ENCODE measurements around the gene ANKS1B. TPM values are rescaled to one million over a fixed set of nuclear protein-coding genes. Genes with fewer than 3 reads are reported as not detected.
"Not testable (repeated sequence)": the region's sequence is repeated elsewhere in the genome, so short reads cannot be mapped to it uniquely, and the experiment has no call there.

The ANKS1B gene
- total RNA-seq, 2 experiments from 2014 or later = 0.96 to 1.1 TPM

- Mint-ChIP-seq H3K27me3 (peaks cover 16% of the 10 kb centered on the region), H3K27ac (no peak overlapping the region), H3K4me1 (no peaks in the 10 kb centered on the region), H3K36me3 (no peaks in the 10 kb centered on the region), H3K9me3 (ENCODE audit: low read depth) (no peaks in the 10 kb centered on the region), H3K4me3 (no peak overlapping the region)
- DNase-seq (no peak), ATAC-seq (no peak)
- CTCF ChIA-PET = no interaction called here
Measured at GRCh38 chr12:98852181-98852580, 1132.6 kb downstream of the ANKS1B start.

- peaks cover 11% of the 10 kb centered on the region for H3K4me1 Mint-ChIP-seq
- CTCF ChIA-PET = no interaction called here
- peaks cover 34% of the 10 kb centered on the region for H3K27me3 Mint-ChIP-seq
- no peak overlapping the region for H3K4me3 Mint-ChIP-seq
- no peak for DNase-seq
- H3K9me3 Mint-ChIP-seq (ENCODE audit: low read depth) = no peaks in the 10 kb centered on the region
- no peak overlapping the region for H3K27ac Mint-ChIP-seq
- no peaks in the 10 kb centered on the region for H3K36me3 Mint-ChIP-seq
- ATAC-seq = no peak
Measured at GRCh38 chr12:98847242-98847641, 1137.5 kb downstream of the ANKS1B start.

- ATAC-seq (no peak), DNase-seq (no peak)
- H3K36me3 Mint-ChIP-seq = no peaks in the 10 kb centered on the region
- no peak overlapping the region for H3K4me3 Mint-ChIP-seq
- H3K27ac Mint-ChIP-seq = no peak overlapping the region
- H3K27me3 Mint-ChIP-seq = peaks cover 39% of the 10 kb centered on the region
- CTCF ChIA-PET = no interaction called here
- no peaks in the 10 kb centered on the region for H3K9me3 Mint-ChIP-seq (ENCODE audit: low read depth)
- peaks cover 11% of the 10 kb centered on the region for H3K4me1 Mint-ChIP-seq
Measured at GRCh38 chr12:98845957-98846356, 1138.8 kb downstream of the ANKS1B start.

GRCh38 chr12:98840325-98840724 is 1144.4 kb downstream of the ANKS1B start:
- no peak overlapping the region for H3K27ac Mint-ChIP-seq
- peaks cover 11% of the 10 kb centered on the region for H3K4me1 Mint-ChIP-seq
- CTCF ChIA-PET = no interaction called here
- no peak overlapping the region for H3K4me3 Mint-ChIP-seq
- H3K27me3 Mint-ChIP-seq = peaks cover 61% of the 10 kb centered on the region
- DNase-seq (no peak), ATAC-seq (no peak)
- no peaks in the 10 kb centered on the region for H3K9me3 Mint-ChIP-seq (ENCODE audit: low read depth)
- H3K36me3 Mint-ChIP-seq = no peaks in the 10 kb centered on the region

- DNase-seq (no peak), ATAC-seq (no peak)
- CTCF ChIA-PET = interaction anchor here (0.6 kb wide), 1 partner anchor 263 kb away, joined by 3 read pairs; no protein-coding TSS in a partner anchor
- Mint-ChIP-seq H3K9me3 (ENCODE audit: low read depth) (no peaks in the 10 kb centered on the region), H3K4me3 (no peak overlapping the region), H3K4me1 (peaks cover 5% of the 10 kb centered on the region), H3K36me3 (no peaks in the 10 kb centered on the region), H3K27me3 (peaks cover 59% of the 10 kb centered on the region), H3K27ac (no peak overlapping the region)
Measured at GRCh38 chr12:98838231-98838647, 1146.5 kb downstream of the ANKS1B start.

GRCh38 chr12:98837134-98837752 is 1147.5 kb downstream of the ANKS1B start:
- peaks cover 59% of the 10 kb centered on the region for H3K27me3 Mint-ChIP-seq
- H3K4me1 Mint-ChIP-seq; H3K27ac Mint-ChIP-seq; CTCF ChIA-PET; H3K4me3 Mint-ChIP-seq; DNase-seq; H3K36me3 Mint-ChIP-seq; ATAC-seq; H3K9me3 Mint-ChIP-seq (ENCODE audit: low read depth): not testable (repeated sequence)

GRCh38 chr12:98830657-98831056 is 1154.1 kb downstream of the ANKS1B start:
- no peak for ATAC-seq
- H3K9me3 Mint-ChIP-seq (ENCODE audit: low read depth) = no peaks in the 10 kb centered on the region
- H3K27me3 Mint-ChIP-seq = peaks cover 42% of the 10 kb centered on the region
- CTCF ChIA-PET = no interaction called here
- no peak overlapping the region for H3K27ac Mint-ChIP-seq
- no peak for DNase-seq
- no peaks in the 10 kb centered on the region for H3K4me1 Mint-ChIP-seq
- H3K4me3 Mint-ChIP-seq = no peak overlapping the region
- H3K36me3 Mint-ChIP-seq = no peaks in the 10 kb centered on the region

- ATAC-seq (no peak), DNase-seq (no peak)
- H3K9me3 Mint-ChIP-seq (ENCODE audit: low read depth) = no peaks in the 10 kb centered on the region
- H3K4me3 Mint-ChIP-seq = no peak overlapping the region
- H3K27me3 Mint-ChIP-seq = peaks cover 40% of the 10 kb centered on the region
- CTCF ChIA-PET = no interaction called here
- H3K27ac Mint-ChIP-seq = no peak overlapping the region
- H3K36me3 Mint-ChIP-seq = no peaks in the 10 kb centered on the region
- no peaks in the 10 kb centered on the region for H3K4me1 Mint-ChIP-seq
Measured at GRCh38 chr12:98828802-98829600, 1155.7 kb downstream of the ANKS1B start.

GRCh38 chr12:98823012-98823411 is 1161.7 kb downstream of the ANKS1B start:
- no peaks in the 10 kb centered on the region for H3K36me3 Mint-ChIP-seq

GRCh38 chr12:98821866-98822265 is 1162.9 kb downstream of the ANKS1B start:
- DNase-seq = no peak
- Mint-ChIP-seq H3K4me1 (no peaks in the 10 kb centered on the region), H3K27ac (no peak overlapping the region), H3K27me3 (peaks cover 49% of the 10 kb centered on the region), H3K4me3 (no peak overlapping the region), H3K36me3 (no peaks in the 10 kb centered on the region), H3K9me3 (ENCODE audit: low read depth) (no peaks in the 10 kb centered on the region)
- ATAC-seq = no peak
- CTCF ChIA-PET = no interaction called here

More at GRCh38 chr12:98823012-98823411, 1161.7 kb downstream of the ANKS1B start:
- no peak overlapping the region for H3K27ac Mint-ChIP-seq
- no peaks in the 10 kb centered on the region for H3K9me3 Mint-ChIP-seq (ENCODE audit: low read depth)
- CTCF ChIA-PET = no interaction called here
- DNase-seq (no peak), ATAC-seq (no peak)
- peaks cover 49% of the 10 kb centered on the region for H3K27me3 Mint-ChIP-seq
- no peak overlapping the region for H3K4me3 Mint-ChIP-seq
- H3K4me1 Mint-ChIP-seq = no peaks in the 10 kb centered on the region

- H3K9me3 Mint-ChIP-seq (ENCODE audit: low read depth) = no peaks in the 10 kb centered on the region
- CTCF ChIA-PET = no interaction called here
- ATAC-seq (no peak), DNase-seq (no peak)
- no peak overlapping the region for H3K27ac Mint-ChIP-seq
- H3K4me3 Mint-ChIP-seq = no peak overlapping the region
- H3K27me3 Mint-ChIP-seq = peaks cover 45% of the 10 kb centered on the region
- H3K4me1 Mint-ChIP-seq = no peaks in the 10 kb centered on the region
- no peaks in the 10 kb centered on the region for H3K36me3 Mint-ChIP-seq
Measured at GRCh38 chr12:98821232-98821631, 1163.5 kb downstream of the ANKS1B start.

- Mint-ChIP-seq H3K4me3 (no peak overlapping the region), H3K4me1 (no peaks in the 10 kb centered on the region), H3K27me3 (peaks cover 46% of the 10 kb centered on the region), H3K36me3 (no peaks in the 10 kb centered on the region), H3K27ac (no peak overlapping the region), H3K9me3 (ENCODE audit: low read depth) (no peaks in the 10 kb centered on the region)
- DNase-seq (no peak), ATAC-seq (no peak)
- CTCF ChIA-PET = no interaction called here
Measured at GRCh38 chr12:98819821-98820404, 1164.8 kb downstream of the ANKS1B start.

GRCh38 chr12:98819071-98819470 is 1165.7 kb downstream of the ANKS1B start:
- DNase-seq (no peak), ATAC-seq (no peak)
- CTCF ChIA-PET = no interaction called here
- no peak overlapping the region for H3K4me3 Mint-ChIP-seq
- no peaks in the 10 kb centered on the region for H3K36me3 Mint-ChIP-seq
- H3K27me3 Mint-ChIP-seq = peaks cover 41% of the 10 kb centered on the region
- no peaks in the 10 kb centered on the region for H3K4me1 Mint-ChIP-seq
- no peaks in the 10 kb centered on the region for H3K9me3 Mint-ChIP-seq (ENCODE audit: low read depth)
- H3K27ac Mint-ChIP-seq = no peak overlapping the region

GRCh38 chr12:98818239-98818638 is 1166.5 kb downstream of the ANKS1B start:
- Mint-ChIP-seq H3K27me3 (peaks cover 40% of the 10 kb centered on the region), H3K27ac (no peak overlapping the region), H3K4me1 (no peaks in the 10 kb centered on the region), H3K4me3 (no peak overlapping the region), H3K9me3 (ENCODE audit: low read depth) (no peaks in the 10 kb centered on the region), H3K36me3 (no peaks in the 10 kb centered on the region)
- CTCF ChIA-PET = no interaction called here
- ATAC-seq (no peak), DNase-seq (no peak)

All from activated CD8-positive, alpha-beta memory T cell treated with anti-CD3 and anti-CD28 coated beads, Interleukin-2, amount 10 ng/mL, durations not matched to agents 7 days and 5 days (primary cell).